ENCODE data around the gene LAMA5. TPM values are rescaled to one million over a fixed set of nuclear protein-coding genes. Genes with fewer than 3 reads are reported as not detected.

The LAMA5 gene
- total and polyA plus RNA-seq, 2 of the 8 experiments (the other 6 are each of a cell fraction or from before 2014, with no cell fraction given), result 34.4 to 225 TPM

GRCh38 chr20:62317167-62317655, 49.9 kb downstream of the LAMA5 start (continued):
- TF ChIP-seq HDAC2 (IDR thresholded peaks at IDR 0.05; ENCODE audit: borderline replicate concordance in 1 of 2, low read depth in 2 of 2, low read length in 2 of 2), result no peak
- no peak for TF ChIP-seq MAX (IDR thresholded peaks at IDR 0.05)
- no peak for TF ChIP-seq CTBP2 (IDR thresholded peaks at IDR 0.05; ENCODE audit: borderline replicate concordance, insufficient read depth, insufficient read length, low read length)
- TF ChIP-seq SP2 (IDR thresholded peaks at IDR 0.05; ENCODE audit: low read length), result no peak
- no peak for TF ChIP-seq SIX5 (IDR thresholded peaks at IDR 0.05; ENCODE audit: low read depth, low read length)

Measured in H1 (cell line).